ENCODE results near the gene SLC1A6.

DNA sequence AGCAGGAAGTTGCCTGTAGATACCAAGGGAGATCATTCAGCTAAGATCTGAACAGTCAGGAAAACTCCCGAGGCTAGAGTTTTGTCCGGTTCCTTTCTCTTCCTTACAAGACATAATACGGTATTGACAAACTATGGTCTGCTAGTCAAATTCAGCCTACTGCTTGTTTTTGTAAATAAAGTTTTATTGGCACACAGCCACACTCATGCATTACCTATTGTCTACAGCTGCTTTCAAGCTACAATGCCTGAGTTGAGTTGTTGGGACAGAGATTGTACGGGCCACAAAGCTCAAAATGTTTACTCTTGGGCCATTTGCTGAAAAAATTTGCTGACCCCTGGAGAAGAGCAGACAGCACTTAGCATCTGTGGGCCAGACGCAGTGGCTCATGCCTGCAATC is 2.5 kb downstream of the SLC1A6 start:
- TF ChIP-seq, protein P1, sequence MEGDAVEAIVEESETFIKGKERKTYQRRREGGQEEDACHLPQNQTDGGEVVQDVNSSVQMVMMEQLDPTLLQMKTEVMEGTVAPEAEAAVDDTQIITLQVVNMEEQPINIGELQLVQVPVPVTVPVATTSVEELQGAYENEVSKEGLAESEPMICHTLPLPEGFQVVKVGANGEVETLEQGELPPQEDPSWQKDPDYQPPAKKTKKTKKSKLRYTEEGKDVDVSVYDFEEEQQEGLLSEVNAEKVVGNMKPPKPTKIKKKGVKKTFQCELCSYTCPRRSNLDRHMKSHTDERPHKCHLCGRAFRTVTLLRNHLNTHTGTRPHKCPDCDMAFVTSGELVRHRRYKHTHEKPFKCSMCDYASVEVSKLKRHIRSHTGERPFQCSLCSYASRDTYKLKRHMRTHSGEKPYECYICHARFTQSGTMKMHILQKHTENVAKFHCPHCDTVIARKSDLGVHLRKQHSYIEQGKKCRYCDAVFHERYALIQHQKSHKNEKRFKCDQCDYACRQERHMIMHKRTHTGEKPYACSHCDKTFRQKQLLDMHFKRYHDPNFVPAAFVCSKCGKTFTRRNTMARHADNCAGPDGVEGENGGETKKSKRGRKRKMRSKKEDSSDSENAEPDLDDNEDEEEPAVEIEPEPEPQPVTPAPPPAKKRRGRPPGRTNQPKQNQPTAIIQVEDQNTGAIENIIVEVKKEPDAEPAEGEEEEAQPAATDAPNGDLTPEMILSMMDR (IDR thresholded peaks at IDR 0.05) = no peak
- TF ChIP-seq NRF1 (IDR thresholded peaks at IDR 0.05; ENCODE audit: low read depth, low read length) = no peak

Data from SK-N-SH (cell line).